ENCODE data around the gene MARCO.
A peak's percentile ranks its signal among the peaks of the same experiment; 100 is the strongest.

The MARCO gene

DNA sequence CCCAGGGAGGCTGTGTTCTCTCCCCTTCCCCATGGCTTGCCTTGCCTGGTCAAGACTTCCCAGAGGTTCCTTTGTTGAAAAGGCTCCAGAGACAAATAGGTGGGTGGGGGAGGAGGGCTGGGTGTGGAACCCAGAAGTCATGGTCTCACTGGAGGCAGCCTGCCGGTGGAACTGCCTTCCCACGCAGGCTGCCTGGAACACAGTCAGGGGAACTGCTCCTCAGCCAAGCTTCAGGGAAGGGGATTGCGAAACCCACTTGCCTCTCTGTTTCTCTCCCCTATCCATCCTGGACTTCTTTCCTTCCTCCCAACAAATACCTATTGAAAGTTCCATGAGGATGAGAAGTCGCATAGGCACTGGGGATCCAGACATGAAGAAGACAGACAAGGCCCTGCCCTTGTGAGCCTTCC, 31.6 kb downstream of the MARCO start:
- no peak for DNase-seq (ENCODE audit: low read depth in 2 of 3, low spot score in 1 of 3)

DNA sequence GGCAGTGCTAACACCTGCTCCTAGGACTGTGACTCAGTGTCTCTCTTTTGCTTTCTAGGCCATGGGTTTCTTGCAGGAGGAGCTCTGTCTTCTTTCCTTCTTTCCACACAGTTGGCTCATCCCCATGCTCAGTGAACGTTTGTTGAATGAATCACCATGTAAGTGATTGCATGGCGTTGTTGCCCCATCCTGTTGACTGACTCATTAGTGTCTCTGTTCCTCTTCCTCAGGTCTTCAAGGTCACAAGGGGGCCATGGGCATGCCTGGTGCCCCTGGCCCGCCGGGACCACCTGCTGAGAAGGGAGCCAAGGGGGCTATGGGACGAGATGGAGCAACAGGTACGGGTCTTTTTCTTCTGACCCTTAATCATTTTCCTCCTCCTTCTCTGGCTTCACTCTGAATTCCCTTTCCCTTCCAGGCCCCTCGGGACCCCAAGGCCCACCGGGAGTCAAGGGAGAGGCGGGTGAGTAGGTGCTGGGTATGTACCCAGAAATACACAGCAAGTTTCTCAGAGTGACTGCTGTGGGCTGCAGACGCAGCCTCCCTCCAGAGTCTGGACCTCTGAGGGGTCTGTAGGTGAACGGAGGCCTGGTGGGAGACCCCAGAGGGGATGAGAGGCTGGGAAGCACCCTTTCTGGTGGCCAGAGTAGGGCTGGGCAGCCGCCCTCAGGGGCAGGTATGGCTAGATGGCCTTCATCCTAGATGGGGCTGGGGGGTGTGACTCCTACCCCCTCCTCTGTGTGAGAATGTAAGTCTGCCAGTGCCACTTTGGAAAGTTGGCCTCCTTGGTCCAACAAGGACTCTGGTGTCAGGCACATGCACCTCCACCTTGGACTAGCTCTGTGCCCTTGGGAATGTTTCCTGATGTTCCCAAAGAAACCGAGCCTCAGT, 32.4 kb downstream of the MARCO start:
- DNase-seq (ENCODE audit: low read depth in 2 of 3, low spot score in 1 of 3) = no peak

DNA sequence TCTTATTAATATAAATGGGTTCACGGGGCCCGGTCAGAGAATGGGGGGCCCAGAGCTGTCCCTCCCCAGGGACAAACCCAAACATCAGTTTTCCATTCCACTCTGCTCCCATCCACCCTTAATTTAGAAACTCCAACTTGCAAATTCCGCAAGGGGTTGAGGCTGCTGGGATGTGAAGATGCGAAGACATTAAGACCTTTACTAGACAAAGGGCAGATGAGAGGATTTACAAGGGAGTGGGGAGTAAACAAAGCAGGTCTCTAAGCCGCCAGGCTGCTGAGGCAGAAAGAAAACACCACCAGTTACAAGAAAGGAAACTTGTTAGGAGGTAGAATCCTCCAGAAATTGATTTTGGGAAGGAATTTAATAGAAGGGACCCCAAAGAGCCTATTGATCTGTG, 33.1 kb downstream of the MARCO start:
- DNase-seq (ENCODE audit: low read depth in 2 of 3, low spot score in 1 of 3) = no peak

- DNase-seq (ENCODE audit: low read depth in 2 of 3, low spot score in 1 of 3) = no peak
These were observed 36.1 kb downstream of the MARCO start for GRCh38 chr2:118978064-118978463.

DNA sequence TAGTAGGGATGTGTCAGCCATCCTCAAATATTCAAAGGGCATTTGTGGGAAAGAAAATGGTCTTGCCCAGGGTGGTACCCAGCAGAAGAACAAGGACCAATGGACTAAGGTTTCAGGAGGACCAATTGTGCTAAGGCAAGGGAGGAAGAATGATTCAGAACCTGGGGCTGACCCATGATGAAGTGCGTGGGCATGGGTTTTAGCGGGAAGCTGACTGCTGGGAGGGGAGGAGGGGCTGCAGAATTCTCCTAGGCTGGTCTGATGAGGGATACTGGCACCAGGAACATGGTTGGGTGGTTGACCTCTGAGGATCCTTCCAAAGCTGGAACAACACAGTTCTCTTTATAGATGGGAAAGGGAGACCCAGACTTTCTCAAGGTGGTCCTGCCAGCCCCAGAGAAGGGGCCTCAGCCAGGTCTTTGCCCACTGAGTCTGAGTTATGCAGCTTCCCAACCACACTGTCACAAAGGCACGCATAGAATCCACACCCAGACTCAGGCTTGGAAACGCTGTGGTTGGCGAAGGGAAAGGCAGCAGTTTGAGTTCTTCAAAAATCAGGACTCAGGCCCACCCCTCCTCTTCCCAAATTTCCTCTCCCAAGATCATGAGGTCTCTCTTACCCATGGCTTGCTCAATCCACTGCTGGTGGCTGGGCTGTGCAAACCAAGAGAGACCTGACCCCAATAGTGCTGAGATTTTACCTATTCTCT, 37.3 kb downstream of the MARCO start:
- no peak for DNase-seq (ENCODE audit: low read depth in 2 of 3, low spot score in 1 of 3)

GRCh38 chr2:118980022-118980421, 38.0 kb downstream of the MARCO start:
- no peak for DNase-seq (ENCODE audit: low read depth in 2 of 3, low spot score in 1 of 3)

- no peak for DNase-seq (ENCODE audit: low read depth in 2 of 3, low spot score in 1 of 3)
These were observed 38.6 kb downstream of the MARCO start for GRCh38 chr2:118980573-118980972.

- DNase-seq (ENCODE audit: low read depth in 2 of 3, low spot score in 1 of 3) = no peak
These were observed 39.6 kb downstream of the MARCO start for GRCh38 chr2:118981632-118982031.

DNA sequence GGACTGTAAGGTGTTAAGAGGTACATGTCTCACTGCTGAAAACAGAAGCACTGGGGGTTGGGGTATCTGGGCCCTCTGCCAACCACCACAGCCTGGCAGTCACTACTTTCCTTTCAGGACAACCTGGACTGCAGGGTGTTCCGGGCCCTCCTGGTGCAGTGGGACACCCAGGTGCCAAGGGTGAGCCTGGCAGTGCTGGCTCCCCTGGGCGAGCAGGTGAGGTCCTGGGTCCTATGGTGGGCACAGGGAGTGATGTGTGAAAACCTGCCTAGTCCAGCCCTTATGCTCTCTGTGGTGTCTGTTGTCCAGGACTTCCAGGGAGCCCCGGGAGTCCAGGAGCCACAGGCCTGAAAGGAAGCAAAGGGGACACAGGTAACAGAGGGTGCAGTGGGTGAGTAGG, 40.0 kb downstream of the MARCO start:
- DNase-seq (ENCODE audit: low read depth in 2 of 3, low spot score in 1 of 3) = no peak

GRCh38 chr2:118983133-118983532, 41.1 kb downstream of the MARCO start:
- no peak for DNase-seq (ENCODE audit: low read depth in 2 of 3, low spot score in 1 of 3)

DNA sequence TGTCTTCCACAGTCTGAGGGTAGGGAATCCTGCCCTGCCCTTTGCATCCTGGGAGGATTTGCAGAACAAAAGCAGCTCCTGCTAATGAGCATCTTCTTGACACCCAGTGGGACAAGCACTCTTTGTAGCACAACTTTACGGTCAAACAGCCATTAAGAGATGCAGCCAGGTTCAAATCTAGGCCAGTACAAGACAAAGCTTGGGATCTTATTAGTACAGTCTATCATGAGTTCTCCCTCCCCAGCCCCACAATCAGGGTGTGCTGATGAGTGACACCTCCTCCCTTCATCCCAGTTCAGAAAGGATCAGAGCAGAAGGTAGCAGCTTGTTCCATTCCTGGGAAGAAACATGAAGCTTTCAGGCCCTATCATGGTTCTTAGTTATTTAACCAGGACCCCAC, 41.9 kb downstream of the MARCO start:
- no peak for DNase-seq (ENCODE audit: low read depth in 2 of 3, low spot score in 1 of 3)

GRCh38 chr2:118986738-118987137, 44.7 kb downstream of the MARCO start:
- DNase-seq (ENCODE audit: low read depth in 2 of 3, low spot score in 1 of 3) = no peak

- DNase-seq (ENCODE audit: low read depth in 2 of 3, low spot score in 1 of 3) = no peak
These were observed 45.9 kb downstream of the MARCO start for GRCh38 chr2:118987886-118988285.

DNA sequence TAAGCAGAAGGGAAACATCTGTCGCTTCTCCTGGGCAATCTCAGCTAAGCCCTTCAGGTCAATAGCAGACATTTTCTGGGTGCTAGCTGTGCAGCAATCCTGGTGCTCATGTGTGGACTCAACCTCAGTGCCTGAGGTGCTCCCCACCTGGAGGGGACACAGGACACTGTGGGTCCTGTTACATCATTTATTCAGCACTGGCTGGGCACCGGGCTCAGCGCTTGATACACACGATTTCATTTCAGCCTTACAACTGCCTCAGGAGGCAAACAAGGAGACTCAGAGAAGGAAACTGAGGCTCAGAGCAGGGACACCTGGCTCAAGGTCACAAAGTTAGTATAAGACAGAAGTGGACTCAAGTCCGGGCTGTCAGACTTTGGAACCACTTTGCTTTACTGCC, 46.7 kb downstream of the MARCO start:
- no peak for DNase-seq (ENCODE audit: low read depth in 2 of 3, low spot score in 1 of 3)

GRCh38 chr2:118989481-118989880, 47.5 kb downstream of the MARCO start:
- DNase-seq (ENCODE audit: low read depth in 2 of 3, low spot score in 1 of 3) = no peak

DNA sequence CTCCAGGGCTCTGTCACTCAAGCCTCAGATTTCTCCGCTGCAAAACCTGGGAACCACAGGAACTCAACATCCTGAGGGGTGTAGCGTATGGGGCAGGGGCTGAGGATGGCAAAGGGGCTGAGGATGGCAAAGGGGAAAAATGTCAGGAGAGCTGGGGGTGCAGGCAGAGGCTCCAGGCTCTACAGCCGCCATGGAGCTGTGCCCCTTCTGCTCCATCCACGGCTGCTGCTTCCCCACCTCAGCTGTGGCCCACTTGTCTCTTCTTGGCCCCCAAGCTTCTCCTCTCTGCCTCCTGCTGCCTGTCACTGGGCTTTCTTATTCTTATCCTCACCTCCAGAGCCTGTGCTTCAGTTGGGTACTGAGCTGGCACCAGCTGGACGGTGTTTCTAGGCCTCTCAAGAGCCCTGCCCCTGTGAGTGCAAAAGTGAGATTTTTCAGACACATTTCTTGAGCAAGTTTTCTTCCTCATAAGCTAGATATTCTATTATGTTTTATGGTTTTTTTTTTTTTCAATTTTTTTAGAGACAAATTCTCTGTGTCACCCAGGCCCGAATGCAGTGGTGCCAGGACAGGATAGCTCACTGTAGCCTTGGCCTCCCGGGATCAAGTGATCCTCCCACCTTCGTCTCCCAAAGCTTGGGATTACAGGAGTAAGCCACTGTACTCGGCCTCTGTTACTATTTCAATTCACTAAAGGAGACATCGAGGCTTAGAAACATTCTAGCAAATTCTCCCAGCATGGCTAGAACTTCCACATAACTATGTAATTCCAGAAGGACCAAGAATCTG, 49.0 kb downstream of the MARCO start:
- no peak for DNase-seq (ENCODE audit: low read depth in 2 of 3, low spot score in 1 of 3)

DNA sequence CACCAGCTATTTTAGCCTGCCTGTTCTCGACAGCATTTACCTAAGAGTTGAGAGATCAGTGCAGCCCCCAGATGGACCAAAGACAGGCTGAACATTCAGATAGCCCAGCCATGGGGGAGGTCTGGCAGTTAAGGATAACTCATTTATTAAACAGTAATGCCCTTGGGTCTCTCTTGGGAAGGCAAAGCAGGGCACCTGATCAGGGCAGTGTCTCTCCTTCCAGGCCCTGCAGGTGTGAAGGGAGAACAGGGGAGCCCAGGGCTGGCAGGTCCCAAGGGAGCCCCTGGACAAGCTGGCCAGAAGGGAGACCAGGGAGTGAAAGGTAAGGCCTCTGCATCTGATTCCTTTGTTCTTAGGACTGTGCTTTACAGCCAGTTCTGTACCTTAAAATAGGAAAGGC, 49.6 kb downstream of the MARCO start:
- no peak for DNase-seq (ENCODE audit: low read depth in 2 of 3, low spot score in 1 of 3)

- DNase-seq (ENCODE audit: low read depth in 2 of 3, low spot score in 1 of 3) = peak in 1 of 3 donors; percentile 6
These were observed 50.9 kb downstream of the MARCO start for GRCh38 chr2:118992740-118993391.

GRCh38 chr2:118993392-118993752, 51.4 kb downstream of the MARCO start:
- DNase-seq (ENCODE audit: low read depth in 2 of 3, low spot score in 1 of 3) = no peak

- no peak for DNase-seq (ENCODE audit: low read depth in 2 of 3, low spot score in 1 of 3)
These were observed 52.2 kb downstream of the MARCO start for GRCh38 chr2:118994172-118994700.

- DNase-seq (ENCODE audit: low read depth in 2 of 3, low spot score in 1 of 3) = no peak
These were observed 52.8 kb downstream of the MARCO start for GRCh38 chr2:118994778-118995177.

Measured in stimulated activated CD4-positive, alpha-beta T cell treated with anti-CD3 and anti-CD28 coated beads, Interleukin-12 subunit alpha, Interleukin-12 subunit beta, amount 100 ng/mL, for 48 hours (primary cell).